NCI-H2196 (cell line): Measurements from ENCODE around the gene TXNDC5.
"Not testable (repeated sequence)": the region's sequence is repeated elsewhere in the genome, so short reads cannot be mapped to it uniquely, and the experiment has no call there.

Experiments used
- DNase-seq: peaks from one replicate; lab custom pipeline; 2025; ENCODE audit not compliant: unreplicated experiment; lab: John Stamatoyannopoulos, UW

The TXNDC5 gene

DNA sequence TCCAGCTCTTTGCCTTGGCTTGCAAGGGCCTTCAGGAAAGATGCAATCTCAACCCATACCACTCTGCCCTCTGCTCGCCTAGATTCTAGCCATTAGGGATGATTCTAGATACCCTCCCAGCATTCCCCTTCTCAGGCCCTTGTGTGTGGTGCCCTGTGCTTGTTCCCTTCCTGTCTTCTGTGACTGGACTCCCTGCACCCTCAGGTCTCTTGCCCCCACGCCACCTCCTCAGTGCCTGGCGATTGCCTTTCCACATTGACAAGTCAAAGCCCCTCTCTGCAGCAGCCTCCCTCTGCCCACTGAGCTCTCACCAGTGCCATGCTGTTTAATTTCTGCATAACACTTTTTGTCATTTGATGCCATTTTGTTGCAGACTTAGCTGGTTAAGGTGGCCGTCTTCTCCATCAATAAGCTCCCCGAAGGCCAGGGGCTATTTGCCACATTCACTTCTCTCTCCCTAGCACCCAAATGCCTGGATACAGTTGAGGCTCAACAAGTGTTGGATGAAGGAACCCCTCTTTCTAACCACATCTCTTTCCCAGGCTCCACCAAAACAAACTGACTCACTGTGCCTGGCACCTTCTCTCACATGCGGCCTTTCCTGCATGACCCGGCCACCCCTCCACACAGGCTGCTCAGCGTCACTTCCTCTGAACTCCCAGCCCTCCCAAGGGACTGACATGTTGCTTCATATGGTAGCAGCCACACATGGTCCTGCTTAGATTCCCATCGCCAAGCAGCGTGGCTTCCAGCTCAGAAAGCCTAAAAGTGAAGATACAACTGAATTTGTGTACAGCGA is 4.6 kb upstream of the TXNDC5 start:
- DNase-seq, result no peak

DNA sequence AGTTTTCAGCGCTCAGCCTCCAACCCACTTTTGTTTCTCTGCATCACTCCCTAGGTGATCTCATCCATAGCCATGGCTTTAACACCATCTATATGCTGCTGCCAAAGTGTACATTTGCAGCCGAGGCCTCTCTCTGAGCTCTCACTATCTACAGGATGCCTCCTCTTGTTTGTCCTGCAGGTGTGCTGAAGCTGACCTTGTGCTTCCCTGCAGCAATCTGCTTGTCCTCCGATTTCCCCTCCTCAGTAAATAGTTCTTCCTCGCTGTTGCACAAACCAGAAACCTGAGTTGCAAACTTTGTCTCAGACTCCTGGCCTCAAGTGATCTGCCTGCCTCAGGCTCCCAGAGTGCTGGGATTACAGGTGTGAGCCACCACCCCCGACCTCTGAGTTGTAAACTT is 3.7 kb upstream of the TXNDC5 start:
- no peak for DNase-seq

GRCh38 chr6:7912736-7913517 is 2.3 kb upstream of the TXNDC5 start:
- DNase-seq, result no peak

DNA sequence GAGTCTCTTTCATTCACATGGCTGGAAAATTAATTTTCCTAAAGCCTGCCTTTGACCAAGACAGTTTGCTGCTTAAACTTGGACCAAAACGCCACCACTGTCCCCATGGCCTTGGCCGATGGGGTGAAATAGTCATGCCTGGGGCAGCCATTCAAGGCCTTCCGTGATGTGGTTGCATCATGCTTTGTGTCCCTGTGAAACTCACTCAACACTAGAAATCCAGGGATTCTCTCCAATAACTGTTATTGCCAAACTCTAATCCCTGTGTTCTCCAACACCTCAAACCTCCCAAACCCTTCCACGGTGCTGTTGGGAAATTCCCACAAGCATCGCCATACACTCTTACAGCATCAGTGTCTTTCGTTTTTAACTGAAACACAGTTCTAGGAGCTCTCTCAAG is 1.4 kb upstream of the TXNDC5 start:
- no peak for DNase-seq

DNA sequence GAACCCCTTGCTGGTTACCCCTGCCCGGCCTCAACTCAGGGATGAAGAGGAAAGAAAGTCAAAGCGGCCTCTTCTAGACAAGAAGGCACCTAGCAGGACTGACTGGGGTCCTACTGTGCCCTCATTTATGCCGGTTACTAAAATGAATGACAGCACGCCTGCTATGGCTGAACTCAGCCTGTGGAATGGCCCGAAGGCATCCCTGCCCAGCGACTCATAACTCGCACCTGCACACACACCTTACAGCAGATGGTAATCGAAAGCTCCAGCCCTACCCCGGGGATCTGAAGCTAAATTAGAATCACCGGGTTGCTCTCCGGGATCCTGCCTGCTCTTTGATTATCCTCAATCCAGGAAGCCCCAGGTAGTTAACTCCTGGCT is 747 bp upstream of the TXNDC5 start:
- DNase-seq, result no peak

DNA sequence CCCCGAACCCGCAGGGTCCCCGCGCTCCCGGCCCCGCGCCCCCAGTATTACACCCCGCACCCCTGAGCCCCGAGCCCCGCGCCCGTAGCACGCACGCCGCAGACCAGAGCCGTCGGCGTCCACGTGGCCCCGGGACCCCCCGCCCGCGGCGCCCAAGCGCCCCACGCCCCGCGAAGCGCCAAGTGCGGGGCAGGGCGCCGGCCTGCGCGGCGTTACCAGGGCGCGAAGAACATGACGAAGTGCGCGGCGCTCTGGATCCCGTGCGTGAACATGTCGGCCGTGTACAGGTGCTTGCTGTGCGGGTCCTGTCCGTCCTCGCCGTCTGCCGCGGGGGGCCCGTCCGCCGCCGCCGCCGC is 312 bp downstream of the TXNDC5 start:
- DNase-seq, result no peak

DNA sequence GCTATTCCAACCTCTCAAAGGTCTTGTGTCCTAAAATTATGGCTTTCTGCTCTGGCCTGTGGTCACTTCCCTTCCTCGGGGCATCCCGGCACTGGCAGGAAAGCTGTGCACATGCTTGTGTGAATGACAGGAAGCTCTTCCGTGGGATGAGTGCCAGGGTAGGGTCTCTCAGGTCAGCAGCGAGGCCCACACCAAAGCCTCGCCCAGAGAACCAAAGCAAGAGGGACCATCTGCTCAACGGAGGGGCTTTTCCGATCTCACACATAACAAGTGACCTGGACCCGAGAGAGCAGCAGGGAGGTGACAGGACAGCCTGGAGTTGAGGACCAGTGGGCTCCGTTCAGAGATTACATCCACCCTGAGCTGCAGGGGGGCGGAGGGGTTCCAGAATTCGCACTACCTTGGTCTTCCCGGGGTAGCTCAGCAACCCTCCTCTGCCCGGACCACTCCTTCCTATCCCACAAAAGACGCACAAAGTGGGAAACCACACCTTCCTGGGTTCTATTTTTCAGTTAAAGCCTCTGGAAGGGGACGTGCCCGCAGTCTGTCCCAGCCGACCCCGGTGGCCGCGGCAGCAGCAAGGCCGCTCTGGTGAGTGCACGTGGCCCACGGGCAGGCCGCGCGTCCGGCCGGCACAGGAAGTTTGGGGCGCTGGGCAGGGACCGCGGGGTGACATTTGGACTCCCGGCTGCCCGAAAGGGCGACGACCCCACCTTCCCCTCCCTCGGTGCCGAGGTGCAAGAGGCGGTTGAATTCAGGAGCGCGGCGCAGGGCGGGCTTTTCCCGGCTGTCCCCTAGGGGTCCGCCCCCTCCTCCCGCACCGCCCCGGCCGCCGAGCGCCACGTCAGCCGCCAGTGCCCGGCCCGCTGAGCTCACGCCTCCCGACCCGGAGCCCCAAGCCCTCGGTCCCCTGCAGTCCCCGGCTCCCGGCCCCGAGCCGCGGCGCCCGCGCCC is 988 bp downstream of the TXNDC5 start:
- DNase-seq, result peak; percentile 21

DNA sequence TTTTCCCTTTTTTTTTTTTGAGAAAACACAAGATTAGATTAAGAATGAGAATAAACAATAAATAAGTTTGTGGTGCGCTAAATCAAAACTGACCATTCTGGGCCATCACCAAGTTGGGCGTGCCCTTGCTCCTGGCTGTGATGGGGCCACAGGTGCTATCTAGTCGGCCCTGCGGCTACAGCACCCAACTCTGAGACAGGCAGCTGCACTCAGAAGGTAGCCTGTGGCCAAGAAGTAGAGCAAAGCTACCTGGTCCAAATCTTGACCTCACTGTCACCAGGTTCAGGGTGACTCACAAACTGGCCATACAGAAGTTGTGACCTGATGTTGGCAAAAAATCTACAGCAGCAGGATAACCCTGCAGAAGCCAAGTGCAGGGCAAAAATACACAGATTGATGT is 3.4 kb downstream of the TXNDC5 start:
- no peak for DNase-seq

GRCh38 chr6:7906741-7907140 is 3.8 kb downstream of the TXNDC5 start:
- no peak for DNase-seq

GRCh38 chr6:7905416-7905815 is 5.2 kb downstream of the TXNDC5 start:
- DNase-seq, result no peak

DNA sequence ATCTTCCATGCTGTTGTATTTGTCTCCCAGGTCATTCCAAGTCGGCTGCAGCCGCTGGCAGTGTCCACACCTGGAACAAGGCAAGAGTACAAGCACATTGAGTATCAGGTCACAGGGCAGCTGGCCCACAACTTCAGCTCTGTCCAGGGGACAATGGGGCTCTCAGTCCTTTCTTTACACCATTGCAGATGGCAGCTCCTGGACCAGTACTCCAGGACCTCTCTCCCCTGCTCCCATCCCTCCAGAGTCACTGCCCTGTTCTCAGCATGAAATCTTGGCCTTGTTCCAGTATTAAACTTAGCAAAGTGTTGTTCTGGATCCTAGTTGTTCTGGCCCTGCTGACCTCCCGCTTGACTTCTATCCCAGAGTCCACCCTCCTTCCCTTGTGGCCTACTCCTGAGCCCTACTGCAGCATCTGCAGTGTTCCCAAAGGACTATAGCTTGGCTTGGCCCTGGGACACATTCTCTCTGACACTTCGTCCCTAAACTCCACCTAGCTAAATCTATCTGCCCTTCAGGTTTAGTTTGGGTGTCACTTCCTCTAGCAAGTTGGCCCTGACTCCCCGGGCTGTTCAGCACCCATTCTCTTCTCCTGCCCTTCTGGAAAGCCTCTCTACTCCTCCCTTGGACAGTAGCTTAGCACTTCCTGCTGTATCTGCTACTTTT is 5.8 kb downstream of the TXNDC5 start:
- no peak for DNase-seq

GRCh38 chr6:7903673-7904072 is 6.9 kb downstream of the TXNDC5 start:
- no peak for DNase-seq

- no peak for DNase-seq
Measured at GRCh38 chr6:7902867-7903266, 7.7 kb downstream of the TXNDC5 start.

DNA sequence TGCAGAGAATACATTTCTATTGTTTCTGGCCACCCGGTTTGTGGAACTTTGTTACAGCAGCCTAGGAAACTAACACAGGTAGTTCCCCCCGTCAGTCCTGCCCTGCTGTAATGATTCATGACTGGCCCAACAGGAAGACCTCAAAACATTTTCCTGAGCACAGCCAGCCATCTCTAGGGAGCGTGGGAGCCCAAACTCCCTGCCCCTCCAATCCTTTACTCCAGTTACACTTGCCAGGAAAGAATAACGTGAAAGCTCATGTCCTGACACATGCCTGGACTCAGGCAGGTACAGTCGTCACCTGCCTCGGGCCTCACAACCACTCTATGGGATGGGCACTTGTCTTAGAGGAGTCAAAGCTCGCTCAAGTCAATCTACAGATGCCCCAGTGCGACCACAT is 8.4 kb downstream of the TXNDC5 start:
- no peak for DNase-seq

DNA sequence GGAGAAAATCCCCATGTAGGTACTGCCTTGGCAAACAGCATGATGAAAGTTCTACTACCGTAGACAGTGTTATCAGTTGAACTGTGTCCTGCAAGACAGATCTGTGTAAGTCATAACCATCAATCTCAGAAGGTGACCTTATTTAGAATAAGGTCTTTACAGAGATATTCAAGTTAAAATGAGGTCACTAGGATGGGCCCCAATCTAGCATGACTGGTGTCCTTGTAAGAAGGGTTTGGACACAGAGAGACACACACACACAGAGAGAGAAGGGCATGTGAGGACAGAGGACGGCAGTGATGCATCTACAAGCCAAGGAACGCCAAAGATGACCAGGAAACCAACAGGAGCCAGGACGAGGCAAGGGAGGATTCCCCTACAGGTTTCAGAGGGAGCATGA is 8.8 kb downstream of the TXNDC5 start:
- no peak for DNase-seq

GRCh38 chr6:7901056-7901455 is 9.5 kb downstream of the TXNDC5 start:
- no peak for DNase-seq

DNA sequence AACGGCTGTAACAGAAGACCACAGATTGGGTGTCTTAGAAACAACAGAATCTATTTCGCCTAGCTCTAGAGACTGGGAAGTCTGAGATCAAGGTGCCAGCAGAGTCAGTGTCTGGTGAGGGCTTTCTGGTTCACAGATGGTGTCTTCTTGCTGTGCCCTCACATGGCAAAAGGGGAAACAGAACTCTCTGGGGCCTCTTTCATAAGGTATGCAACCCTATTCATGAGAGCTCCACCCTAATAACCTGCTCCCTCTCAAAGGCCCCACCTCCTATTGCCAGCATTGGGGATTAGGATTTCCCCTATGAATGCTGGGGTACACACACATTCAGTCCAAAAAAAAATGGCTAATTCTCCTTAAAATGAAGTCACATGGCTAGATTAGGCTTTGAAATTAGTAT is 10.0 kb downstream of the TXNDC5 start:
- DNase-seq, result no peak

GRCh38 chr6:7899889-7900213 is 10.7 kb downstream of the TXNDC5 start:
- no peak for DNase-seq

- DNase-seq, result no peak
Measured at GRCh38 chr6:7899101-7899888, 11.3 kb downstream of the TXNDC5 start.

DNA sequence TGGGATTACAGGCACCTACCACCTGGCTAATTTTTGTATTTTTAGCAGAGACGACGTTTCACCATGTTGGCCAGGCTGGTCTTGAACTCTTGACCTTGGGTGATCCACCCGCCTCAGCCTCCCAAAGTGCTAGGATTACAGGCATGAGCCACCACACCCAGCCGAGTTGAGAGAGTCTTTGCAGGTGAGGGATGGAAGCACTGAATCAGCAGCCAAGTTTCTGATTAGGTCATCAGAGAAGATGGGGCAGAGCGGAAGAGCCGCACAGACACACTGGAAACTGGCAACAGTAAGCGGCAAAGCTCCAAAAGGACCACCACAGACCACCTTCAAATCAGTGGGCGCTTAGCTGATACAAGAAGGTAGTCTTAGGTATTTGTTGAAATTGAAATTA is 12.4 kb downstream of the TXNDC5 start:
- DNase-seq, result not testable (repeated sequence)
